Kidney capillary endothelial cell (primary cell): ENCODE results near the gene SLC25A27.
A peak's percentile ranks its signal among the peaks of the same experiment; 100 is the strongest.

ENCODE experiments used
- DNase-seq: peaks from one replicate; pipeline ENCODE4 v3.0.0-alpha.2; 2018; ENCODE audit warnings: low spot score

SLC25A27 gene

GRCh38 chr6:46715141-46715540 lies 62.4 kb downstream of the SLC25A27 start:
- peak; percentile 46 for DNase-seq

GRCh38 chr6:46719099-46719498 lies 66.3 kb downstream of the SLC25A27 start:
- DNase-seq = peak; percentile 72

DNA sequence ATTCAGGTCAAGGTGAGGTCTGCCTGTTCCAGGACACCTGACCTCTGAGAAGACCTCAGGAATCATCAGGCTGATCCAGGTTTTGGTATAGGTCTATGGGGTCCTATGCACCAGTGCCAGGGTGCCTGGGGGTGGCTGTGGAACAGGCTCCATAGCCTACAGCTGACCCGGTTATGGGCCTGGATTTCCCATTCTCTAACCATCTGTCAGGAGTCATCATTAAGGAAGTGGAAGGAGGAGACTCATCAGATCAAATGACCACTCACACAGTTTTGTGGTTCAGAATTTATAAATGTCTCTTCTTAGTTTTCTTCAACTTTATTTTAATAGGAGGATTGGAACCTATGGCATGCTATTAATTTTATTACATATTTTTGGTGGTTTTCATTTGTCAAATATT lies 67.6 kb downstream of the SLC25A27 start:
- no peak for DNase-seq
